Left ventricle myocardium inferior (tissue), 1 donor: ENCODE measurements around the gene DNM1. TPM values are rescaled to one million over a fixed set of nuclear protein-coding genes. Genes with fewer than 3 reads are reported as not detected.

Experiments used
- DNase-seq: peaks from one replicate; pipeline ENCODE4 v3.0.0-alpha.2; 2020
- H3K27ac ChIP-seq: fragments of 200-600 bp; replicated peaks from 2 replicates; pipeline ENCODE4 v1.8.0; 2021
- H3K27me3 ChIP-seq: fragments of 200-600 bp; 2 replicates; pipeline ENCODE4 v1.8.0; 2021; ENCODE audit warnings: low read depth
- H3K36me3 ChIP-seq: fragments of 200-600 bp; 2 replicates; pipeline ENCODE4 v1.8.0; 2021
- H3K4me1 ChIP-seq: fragments of 200-600 bp; 2 replicates; pipeline ENCODE4 v1.8.0; 2021
- H3K4me3 ChIP-seq: fragments of 200-600 bp; 2 replicates; pipeline ENCODE4 v1.8.0; 2021; ENCODE audit warnings: mild to moderate bottlenecking, moderate library complexity
- H3K9me3 ChIP-seq: fragments of 200-600 bp; replicated peaks from 2 replicates; pipeline ENCODE4 v1.8.0; 2021
- intact Hi-C: fragments of 100-400 bp; cut with micrococcal nuclease; formaldehyde crosslinking; loops from one replicate; pipeline ENCODE4 v1.11.0; 2022
- total RNA-seq: library from RNA; stranded (reverse); fragmentation: NEBNext Ultra II Directional; extraction: Animal tissue kit (Norgen Biotek cat#: 25700); gene quantifications from one replicate; pipeline ENCODE4 v1.2.1, GENCODE V29; 2021
- TF ChIP-seq, protein P1 (sequence below): fragments of 200-600 bp; IDR thresholded peaks from 2 replicates; pipeline ENCODE4 v1.8.0; 2021; ENCODE audit warnings: antibody characterized with exemption, mild to moderate bottlenecking, borderline replicate concordance
- donor health status: DM: no; HTN: yes; CAD: no; lungs with severe emphysema.

Gene DNM1
- total RNA-seq, 1 donor from 2014 or later = 4.9 TPM

DNA sequence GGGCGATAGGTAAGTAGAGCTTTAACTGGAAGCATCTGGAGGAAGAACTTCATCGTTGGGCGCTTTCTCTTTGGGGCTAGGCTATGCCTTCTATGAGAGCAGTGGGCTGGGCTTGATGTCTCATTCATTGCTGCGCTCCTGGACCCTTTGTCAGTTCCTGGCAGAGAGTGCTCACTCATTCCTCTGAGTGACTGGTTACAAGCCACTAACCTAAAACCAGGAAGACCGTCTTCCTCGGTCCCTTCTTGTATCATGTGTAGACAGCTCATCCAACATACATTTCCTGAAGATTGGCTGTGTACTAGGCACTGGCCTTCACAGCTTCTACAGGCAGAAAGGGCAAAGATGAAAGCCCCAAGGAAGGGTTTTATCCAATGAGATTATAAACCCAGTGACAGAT, 79.3 kb downstream of the DNM1 start:
- intact Hi-C loops = no loop called here
- H3K9me3 ChIP-seq = no peaks in the 10 kb centered on the region
- peaks cover 21% of the 10 kb centered on the region for H3K36me3 ChIP-seq
- TF ChIP-seq, protein P1, sequence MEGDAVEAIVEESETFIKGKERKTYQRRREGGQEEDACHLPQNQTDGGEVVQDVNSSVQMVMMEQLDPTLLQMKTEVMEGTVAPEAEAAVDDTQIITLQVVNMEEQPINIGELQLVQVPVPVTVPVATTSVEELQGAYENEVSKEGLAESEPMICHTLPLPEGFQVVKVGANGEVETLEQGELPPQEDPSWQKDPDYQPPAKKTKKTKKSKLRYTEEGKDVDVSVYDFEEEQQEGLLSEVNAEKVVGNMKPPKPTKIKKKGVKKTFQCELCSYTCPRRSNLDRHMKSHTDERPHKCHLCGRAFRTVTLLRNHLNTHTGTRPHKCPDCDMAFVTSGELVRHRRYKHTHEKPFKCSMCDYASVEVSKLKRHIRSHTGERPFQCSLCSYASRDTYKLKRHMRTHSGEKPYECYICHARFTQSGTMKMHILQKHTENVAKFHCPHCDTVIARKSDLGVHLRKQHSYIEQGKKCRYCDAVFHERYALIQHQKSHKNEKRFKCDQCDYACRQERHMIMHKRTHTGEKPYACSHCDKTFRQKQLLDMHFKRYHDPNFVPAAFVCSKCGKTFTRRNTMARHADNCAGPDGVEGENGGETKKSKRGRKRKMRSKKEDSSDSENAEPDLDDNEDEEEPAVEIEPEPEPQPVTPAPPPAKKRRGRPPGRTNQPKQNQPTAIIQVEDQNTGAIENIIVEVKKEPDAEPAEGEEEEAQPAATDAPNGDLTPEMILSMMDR = no peak
- H3K27ac ChIP-seq = no peak overlapping the region
- no peak for DNase-seq
- no peaks in the 10 kb centered on the region for H3K27me3 ChIP-seq
- peaks cover 37% of the 10 kb centered on the region for H3K4me1 ChIP-seq
- no peak overlapping the region for H3K4me3 ChIP-seq

DNA sequence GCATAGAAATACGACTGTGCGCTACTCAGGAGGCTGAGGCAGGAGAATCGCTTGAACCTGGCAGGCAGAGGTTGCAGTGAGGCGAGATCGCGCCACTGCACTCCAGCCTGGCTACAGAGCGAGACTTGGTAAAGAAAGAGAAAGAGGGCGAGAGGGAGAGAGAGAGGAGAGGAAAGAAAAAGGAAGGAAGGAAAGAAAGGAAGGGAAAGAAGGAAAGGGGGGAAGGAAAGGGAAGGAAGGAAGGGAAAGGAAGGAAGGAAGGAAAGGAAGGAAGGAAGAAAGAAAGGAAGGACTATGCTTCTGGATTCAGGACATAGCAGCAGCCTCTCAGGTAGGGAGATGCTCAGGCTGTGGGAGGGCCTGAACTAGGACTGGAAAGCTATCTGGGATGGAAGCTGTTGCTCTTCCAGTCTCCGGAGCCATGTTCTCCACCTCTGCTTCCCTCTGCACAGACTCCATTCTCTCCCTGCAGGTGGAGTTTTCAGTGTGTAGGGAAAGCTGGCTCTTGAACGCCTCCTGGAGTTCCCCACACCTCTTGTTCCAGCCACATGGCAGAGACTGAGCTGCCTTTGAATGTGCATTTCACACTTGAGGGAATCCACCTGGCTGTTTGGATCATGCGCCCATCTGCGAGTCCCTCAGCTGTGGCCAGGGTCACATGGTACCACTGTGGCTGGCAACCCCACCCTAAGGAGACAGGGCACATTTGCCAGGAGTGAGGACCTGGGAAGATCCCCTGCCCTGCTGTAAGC, 82.0 kb downstream of the DNM1 start:
- no peaks in the 10 kb centered on the region for H3K27me3 ChIP-seq
- intact Hi-C loops = no loop called here
- H3K9me3 ChIP-seq = no peaks in the 10 kb centered on the region
- H3K27ac ChIP-seq = no peak overlapping the region
- TF ChIP-seq, protein P1 = no peak
- H3K4me1 ChIP-seq = peaks cover 12% of the 10 kb centered on the region
- no peak for DNase-seq
- H3K36me3 ChIP-seq = peaks cover 39% of the 10 kb centered on the region
- no peak overlapping the region for H3K4me3 ChIP-seq

DNA sequence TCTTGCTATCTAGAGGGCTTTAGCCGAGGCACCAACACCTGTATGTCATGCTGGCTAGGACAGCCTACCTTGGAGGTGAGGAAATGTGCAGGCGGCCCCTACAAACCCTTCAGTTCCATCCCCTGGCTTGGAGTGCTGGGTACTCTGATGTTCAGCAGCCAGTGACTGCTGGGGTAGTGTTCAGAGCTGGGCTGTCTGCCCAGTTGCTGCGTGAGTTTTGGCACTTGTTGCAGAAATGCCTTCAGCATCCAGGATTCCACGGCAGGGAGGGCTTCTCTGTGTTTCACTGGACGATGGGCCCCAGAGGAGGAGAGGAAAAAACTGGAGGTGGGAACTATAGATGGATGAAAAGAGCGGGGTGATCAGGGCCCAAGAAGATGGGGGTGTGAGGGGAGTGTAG, 83.3 kb downstream of the DNM1 start:
- intact Hi-C loops = no loop called here
- Histone ChIP-seq H3K4me1 (peaks cover 9% of the 10 kb centered on the region), H3K27me3 (no peaks in the 10 kb centered on the region), H3K27ac (no peak overlapping the region), H3K36me3 (peaks cover 39% of the 10 kb centered on the region), H3K4me3 (no peak overlapping the region), H3K9me3 (no peaks in the 10 kb centered on the region)
- TF ChIP-seq, protein P1 = no peak
- DNase-seq = peak; percentile 56

DNA sequence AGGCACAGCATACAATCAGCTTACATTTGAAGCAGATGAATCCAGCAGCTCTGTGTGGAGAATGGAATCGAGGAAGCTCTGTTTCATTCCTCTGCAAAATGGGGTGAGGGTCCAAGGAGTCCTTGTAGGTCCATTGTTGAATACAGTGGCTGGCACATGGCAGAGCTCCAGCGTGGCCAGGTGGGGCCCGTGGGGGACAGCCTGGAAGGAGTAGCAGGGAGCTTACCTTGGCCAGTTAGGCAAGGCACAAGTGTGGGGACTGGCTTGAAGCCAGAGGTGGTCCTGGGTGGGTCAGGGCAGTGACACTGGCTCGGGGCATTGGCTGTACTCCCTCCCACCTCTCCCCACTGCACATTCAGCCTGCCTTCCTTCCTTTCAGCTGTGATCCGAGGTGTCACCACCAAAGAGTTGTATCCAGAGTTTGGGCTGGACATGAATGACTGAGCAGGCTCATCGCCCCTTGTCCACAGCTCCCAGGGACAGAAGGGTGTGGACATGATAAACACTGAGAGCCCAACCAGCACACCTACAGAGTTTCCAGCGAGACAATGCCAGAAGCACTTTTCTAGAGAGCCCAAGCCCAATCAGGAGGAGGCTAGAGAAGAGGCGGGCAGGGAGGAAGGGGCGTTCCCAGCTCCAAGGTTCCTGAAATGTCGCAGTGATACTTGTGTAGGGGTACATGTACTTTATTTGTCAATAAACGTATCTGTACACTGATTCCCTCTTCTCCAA, 85.3 kb downstream of the DNM1 start:
- Histone ChIP-seq H3K4me3 (no peak overlapping the region), H3K4me1 (peaks cover 9% of the 10 kb centered on the region), H3K27ac (no peak overlapping the region), H3K27me3 (no peaks in the 10 kb centered on the region), H3K36me3 (peaks cover 39% of the 10 kb centered on the region), H3K9me3 (no peaks in the 10 kb centered on the region)
- intact Hi-C loops = no loop called here
- TF ChIP-seq, protein P1 = no peak
- DNase-seq = no peak

DNA sequence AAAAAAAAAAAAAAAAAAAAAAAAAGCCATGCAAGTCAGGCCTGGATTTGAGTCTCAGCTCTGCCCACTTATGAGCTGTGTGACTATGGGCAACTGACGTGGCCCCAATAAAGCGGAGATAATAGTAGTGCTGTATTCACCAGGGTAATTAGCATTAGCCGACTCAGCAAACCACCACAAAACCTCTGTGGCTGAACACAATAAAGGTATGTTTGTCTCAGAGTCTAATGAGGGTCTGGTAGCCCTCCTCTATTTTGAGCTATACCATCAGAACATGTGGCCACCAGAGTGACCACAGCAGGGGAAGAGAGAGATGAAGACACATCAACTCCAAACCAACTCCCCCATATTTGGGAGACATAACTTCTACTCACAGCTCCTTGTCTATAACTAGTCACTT, 88.8 kb downstream of the DNM1 start:
- Histone ChIP-seq H3K27ac (no peak overlapping the region), H3K27me3 (no peaks in the 10 kb centered on the region), H3K4me3 (no peak overlapping the region), H3K4me1 (peaks cover 4% of the 10 kb centered on the region), H3K9me3 (no peaks in the 10 kb centered on the region), H3K36me3 (peaks cover 26% of the 10 kb centered on the region)
- no peak for DNase-seq
- intact Hi-C loops = no loop called here
- TF ChIP-seq, protein P1 = no peak
